ENCODE data around the gene LYG2.
"Not testable (repeated sequence)": the region's sequence is repeated elsewhere in the genome, so short reads cannot be mapped to it uniquely, and the experiment has no call there.

- not testable (repeated sequence) for TF ChIP-seq BHLHE40 (IDR thresholded peaks at IDR 0.05; ENCODE audit: low read depth, low read length); POLR2A (IDR thresholded peaks at IDR 0.05; ENCODE audit: low read depth, low read length); CTCF (conservative IDR thresholded peaks at IDR 0.05; ENCODE audit: low read depth, low read length)
Observed at GRCh38 chr2:99192364-99192763, 63.1 kb downstream of the LYG2 start.
